Naive thymus-derived CD8-positive, alpha-beta T cell (primary cell): Measurements from ENCODE around the gene MRPL51. TPM values are rescaled to one million over a fixed set of nuclear protein-coding genes. Genes with fewer than 3 reads are reported as not detected.
A peak's percentile ranks its signal among the peaks of the same experiment; 100 is the strongest.

ENCODE experiments used
- ATAC-seq, 2 donors: fragments of 150-1000 bp; cut with Tn5 transposase in 1 of 2; sonication (Bioruptor Pico), chemical (Tn5 transposase) in 1 of 2; 1 replicate in 1 of 2; 2 replicates in 1 of 2; pipeline ENCODE4 v1.10.0; 2021; ENCODE audit warnings: mild to moderate bottlenecking in 2 of 2, moderate library complexity in 2 of 2
- POLR2A ChIA-PET: fragments of 350-600 bp; sonication (Branson Sonifier 250); formaldehyde crosslinking; loops from one replicate; lab custom pipeline; 2021; ENCODE audit warnings: antibody characterized with exemption; lab: Charles Lee
- DNase-seq, 10 donors: peaks; one replicate each; pipeline versions ENCODE4 v3.0.0 to v3.0.0-alpha.2; 2020 to 2022
- H3K27ac Mint-ChIP-seq, 10 donors: one replicate each; pipeline ENCODE4 v1.8.0; 2020 to 2022; ENCODE audit warnings: mild to moderate bottlenecking in 10 of 10, mixed read lengths in 10 of 10, moderate library complexity in 4 of 10, inconsistent platforms in 1 of 10
- H3K27me3 Mint-ChIP-seq, 5 donors: one replicate each; pipeline ENCODE4 v1.8.0; 2021 to 2022; ENCODE audit warnings: mixed read lengths in 5 of 5
- H3K36me3 Mint-ChIP-seq, 3 donors: one replicate each; pipeline ENCODE4 v1.8.0; 2020 to 2022; ENCODE audit warnings: mixed read lengths in 3 of 3, mild to moderate bottlenecking in 2 of 3, inconsistent platforms in 1 of 3
- H3K4me1 Mint-ChIP-seq, 4 donors: one replicate each; pipeline ENCODE4 v1.8.0; 2021 to 2022; ENCODE audit warnings: mixed read lengths in 4 of 4
- H3K4me3 Mint-ChIP-seq, 10 donors: one replicate each; pipeline ENCODE4 v1.8.0; 2020 to 2022; ENCODE audit warnings: mild to moderate bottlenecking in 10 of 10, mixed read lengths in 10 of 10, moderate library complexity in 6 of 10, inconsistent platforms in 1 of 10
- H3K9me3 Mint-ChIP-seq, 9 donors: one replicate each; pipeline ENCODE4 v1.8.0; 2020 to 2022; ENCODE audit warnings: mixed read lengths in 9 of 9, mild to moderate bottlenecking in 3 of 9, inconsistent platforms in 1 of 9, moderate library complexity in 1 of 9
- polyA plus RNA-seq, 3 donors: library from polyadenylated mRNA; unstranded; fragments of 300-500 nt; fragmentation: Illumina TruSeq; gene quantifications; one replicate each; pipeline ENCODE4 v1.2.3, GENCODE V29; 2021
- total RNA-seq, 8 experiments: library from RNA in 2 of 8; stranded (reverse) in 2 of 8; gene quantifications; one replicate each; pipeline ENCODE4 v1.2.3 and lab custom pipeline; 2021 to 2026

MRPL51 gene
- total and polyA plus RNA-seq, 5 experiments from 2014 or later, result 71.6 to 230 (median 220) TPM

DNA sequence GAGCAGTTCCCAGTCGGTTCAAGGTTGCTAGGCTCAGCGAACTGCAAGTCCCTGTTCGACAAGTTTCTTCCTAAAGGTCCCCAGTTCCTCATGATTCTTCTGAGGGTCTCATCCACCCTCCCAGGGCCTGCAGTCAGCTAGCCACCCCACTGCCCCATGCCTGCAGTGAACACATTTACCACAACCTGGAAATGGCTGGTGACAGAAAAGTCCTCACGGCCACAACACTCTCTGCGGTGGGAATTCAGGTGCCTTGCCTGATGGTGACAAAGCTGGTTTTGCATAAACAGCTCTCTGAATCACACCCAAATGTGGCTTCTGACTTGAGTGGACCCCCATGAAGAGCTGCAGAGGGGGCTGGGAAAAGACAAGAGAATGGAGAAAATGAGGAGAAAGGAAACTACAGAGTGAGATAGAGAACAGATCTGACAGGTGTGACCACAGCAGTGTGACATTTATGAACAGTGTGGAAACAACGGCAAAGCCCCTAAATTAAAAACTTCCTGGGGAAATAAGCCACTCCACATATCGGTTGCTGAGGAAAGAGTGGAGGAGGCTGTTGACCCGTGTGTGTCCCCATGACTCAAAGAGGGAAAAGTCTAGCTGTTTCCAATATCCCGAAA, 49.6 kb downstream of the MRPL51 start:
- no peaks in the 10 kb centered on the region for H3K27me3 Mint-ChIP-seq
- peak overlapping the region; percentile 84 to 100 (median 99) for H3K4me3 Mint-ChIP-seq
- ATAC-seq (peak in 1 of 2 donors; percentile 27), DNase-seq (no peak)
- H3K9me3 Mint-ChIP-seq, result no peaks in the 10 kb centered on the region
- POLR2A ChIA-PET, result interaction anchor here (0.6 to 25.3 kb wide), 12 partner anchors 0 to 112 kb away, joined by 3 to 1074 read pairs (median 29); partner anchors contain the start of genes CD27, GAPDH, IFFO1 and MRPL51
- H3K4me1 Mint-ChIP-seq, result peaks cover 40 to 70% (median 60%) of the 10 kb centered on the region in 4 donors
- peaks cover 14 to 26% (median 15%) of the 10 kb centered on the region in 3 donors for H3K36me3 Mint-ChIP-seq
- H3K27ac Mint-ChIP-seq, result peak overlapping the region; percentile 87 to 99 (median 96)

DNA sequence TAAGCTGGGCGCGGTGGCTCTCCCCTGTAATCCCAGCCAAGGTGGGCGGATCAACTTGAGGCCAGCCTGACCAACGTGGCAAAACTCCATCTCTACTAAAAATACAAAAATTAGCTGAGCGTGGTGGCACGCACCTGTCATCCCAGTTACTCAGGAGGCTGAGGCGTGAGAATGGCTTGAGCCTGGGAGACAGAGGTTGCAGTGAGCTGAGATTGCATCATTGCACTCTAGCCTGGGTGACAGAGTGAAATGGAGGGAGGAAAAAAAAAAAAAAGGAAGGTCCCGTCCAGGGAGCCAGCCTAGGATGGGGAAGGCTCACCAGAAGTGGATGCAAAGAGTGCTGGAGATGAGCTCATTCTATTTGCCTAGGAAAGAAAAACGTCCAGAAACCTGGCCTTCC, 50.2 kb downstream of the MRPL51 start:
- H3K36me3 Mint-ChIP-seq, result peaks cover 13 to 19% (median 15%) of the 10 kb centered on the region in 3 donors
- ATAC-seq (no peak), DNase-seq (no peak)
- peaks cover 36 to 63% (median 54%) of the 10 kb centered on the region in 4 donors for H3K4me1 Mint-ChIP-seq
- peak overlapping the region in 8 of 10 donors; percentile 47 to 100 (median 99) for H3K4me3 Mint-ChIP-seq
- H3K9me3 Mint-ChIP-seq, result no peaks in the 10 kb centered on the region
- POLR2A ChIA-PET, result interaction anchor here (0.6 to 25.3 kb wide), 16 partner anchors 1 to 345 kb away, joined by 3 to 1074 read pairs (median 4); partner anchors contain the start of genes CD27, GAPDH, IFFO1 and MRPL51
- H3K27ac Mint-ChIP-seq, result peak overlapping the region; percentile 87 to 99 (median 96)
- no peaks in the 10 kb centered on the region for H3K27me3 Mint-ChIP-seq

Other genes starting within 250 kb of the MRPL51 start
- gene PLEKHG6, start 182.6 kb downstream of the MRPL51 start, total RNA-seq, result not detected
- under 1 TPM; 0.14 to 0.17 (median 0.15) TPM for gene PLEKHG6, start 182.6 kb downstream of the MRPL51 start, polyA plus RNA-seq
- gene TNFRSF1A, start 151.2 kb downstream of the MRPL51 start, total RNA-seq, result 10 to 100 TPM; 91.7 to 97.6 TPM
- 10 to 100 TPM; 19.5 to 43.7 (median 31.1) TPM for gene TNFRSF1A, start 151.2 kb downstream of the MRPL51 start, polyA plus RNA-seq
- gene SCNN1A, start 117.7 kb downstream of the MRPL51 start, total RNA-seq, result 1 to 10 TPM; 4.0 to 4.7 TPM
- gene SCNN1A, start 117.7 kb downstream of the MRPL51 start, polyA plus RNA-seq, result under 1 TPM; 0.06 to 0.65 (median 0.23) TPM
- gene LTBR, start 109.1 kb downstream of the MRPL51 start, total RNA-seq, result under 1 TPM; 0.91 to 0.93 TPM
- gene LTBR, start 109.1 kb downstream of the MRPL51 start, polyA plus RNA-seq, result under 1 TPM in 1 of 3 donors, not detected in 2; 0.23 TPM
- gene CD27, start 48.3 kb downstream of the MRPL51 start, total RNA-seq, result 100 to 1,000 TPM; 149 to 150 TPM
- 100 to 1,000 TPM; 391 to 632 (median 577) TPM for gene CD27, start 48.3 kb downstream of the MRPL51 start, polyA plus RNA-seq
- gene TAPBPL, start 41.2 kb downstream of the MRPL51 start, total RNA-seq, result 10 to 100 TPM; 42.5 to 45.4 TPM
- gene TAPBPL, start 41.2 kb downstream of the MRPL51 start, polyA plus RNA-seq, result 100 to 1,000 TPM in 2 of 3 donors, 10 to 100 TPM in 1; 46.0 to 126 (median 106) TPM
- 10 to 100 TPM; 91.4 to 92.6 TPM for gene VAMP1, start 22.6 kb downstream of the MRPL51 start, total RNA-seq
- gene VAMP1, start 22.6 kb downstream of the MRPL51 start, polyA plus RNA-seq, result 10 to 100 TPM in 2 of 3 donors, 1 to 10 TPM in 1; 9.7 to 13.6 (median 10.9) TPM
- 10 to 100 TPM; 40.4 to 46.3 TPM for gene NCAPD2, start 840 bp upstream of the MRPL51 start, total RNA-seq
- gene NCAPD2, start 840 bp upstream of the MRPL51 start, polyA plus RNA-seq, result 10 to 100 TPM; 24.7 to 45.3 (median 28.1) TPM
- gene GAPDH, start 41.3 kb upstream of the MRPL51 start, total RNA-seq, result 100 to 1,000 TPM; 355 to 363 TPM
- gene GAPDH, start 41.3 kb upstream of the MRPL51 start, polyA plus RNA-seq, result 1,000 to 10,000 TPM; 1,014 to 1,110 (median 1,062) TPM
- 10 to 100 TPM; 40.9 to 45.9 TPM for gene IFFO1, start 62.8 kb upstream of the MRPL51 start, total RNA-seq
- 10 to 100 TPM in 1 of 3 donors, 1 to 10 TPM in 2; 3.7 to 10.8 (median 4.4) TPM for gene IFFO1, start 62.8 kb upstream of the MRPL51 start, polyA plus RNA-seq
- gene NOP2, start 75.0 kb upstream of the MRPL51 start, total RNA-seq, result 100 to 1,000 TPM in 1 of 2 experiments, 10 to 100 TPM in 1; 99.2 to 104 TPM
- gene NOP2, start 75.0 kb upstream of the MRPL51 start, polyA plus RNA-seq, result 10 to 100 TPM; 23.6 to 41.7 (median 24.7) TPM
- 100 to 1,000 TPM; 296 to 308 TPM for gene CHD4, start 114.1 kb upstream of the MRPL51 start, total RNA-seq
- 10 to 100 TPM; 31.4 to 57.3 (median 56.9) TPM for gene CHD4, start 114.1 kb upstream of the MRPL51 start, polyA plus RNA-seq
- gene LPAR5, start 142.7 kb upstream of the MRPL51 start, total RNA-seq, result 10 to 100 TPM; 16.6 to 18.9 TPM
- gene LPAR5, start 142.7 kb upstream of the MRPL51 start, polyA plus RNA-seq, result 10 to 100 TPM in 2 of 3 donors, 1 to 10 TPM in 1; 7.9 to 14.2 (median 12.2) TPM
- gene ACRBP, start 154.2 kb upstream of the MRPL51 start, total RNA-seq, result 10 to 100 TPM; 13.8 to 14.3 TPM
- gene ACRBP, start 154.2 kb upstream of the MRPL51 start, polyA plus RNA-seq, result under 1 TPM in 2 of 3 donors, not detected in 1; 0.43 to 0.50 TPM
- 10 to 100 TPM; 81.2 to 90.6 TPM for gene ING4, start 169.9 kb upstream of the MRPL51 start, total RNA-seq
- 10 to 100 TPM; 89.5 to 99.6 (median 90.6) TPM for gene ING4, start 169.9 kb upstream of the MRPL51 start, polyA plus RNA-seq
- gene ZNF384, start 196.1 kb upstream of the MRPL51 start, total RNA-seq, result 10 to 100 TPM; 90.5 to 94.8 TPM
- 10 to 100 TPM; 17.6 to 39.6 (median 26.3) TPM for gene ZNF384, start 196.1 kb upstream of the MRPL51 start, polyA plus RNA-seq
- gene PIANP, start 207.6 kb upstream of the MRPL51 start, total RNA-seq, result 1 to 10 TPM in 1 of 2 experiments, under 1 TPM in 1; 0.41 to 1.2 TPM
- under 1 TPM in 2 of 3 donors, not detected in 1; 0.06 to 0.30 TPM for gene PIANP, start 207.6 kb upstream of the MRPL51 start, polyA plus RNA-seq
- gene COPS7A, start 230.8 kb upstream of the MRPL51 start, total RNA-seq, result 10 to 100 TPM; 27.0 to 35.4 TPM
- gene COPS7A, start 230.8 kb upstream of the MRPL51 start, polyA plus RNA-seq, result 10 to 100 TPM; 34.9 to 42.4 (median 36.2) TPM